Measurements from ENCODE around the gene RFX5.
A peak's percentile ranks its signal among the peaks of the same experiment; 100 is the strongest.

RFX5 gene

DNA sequence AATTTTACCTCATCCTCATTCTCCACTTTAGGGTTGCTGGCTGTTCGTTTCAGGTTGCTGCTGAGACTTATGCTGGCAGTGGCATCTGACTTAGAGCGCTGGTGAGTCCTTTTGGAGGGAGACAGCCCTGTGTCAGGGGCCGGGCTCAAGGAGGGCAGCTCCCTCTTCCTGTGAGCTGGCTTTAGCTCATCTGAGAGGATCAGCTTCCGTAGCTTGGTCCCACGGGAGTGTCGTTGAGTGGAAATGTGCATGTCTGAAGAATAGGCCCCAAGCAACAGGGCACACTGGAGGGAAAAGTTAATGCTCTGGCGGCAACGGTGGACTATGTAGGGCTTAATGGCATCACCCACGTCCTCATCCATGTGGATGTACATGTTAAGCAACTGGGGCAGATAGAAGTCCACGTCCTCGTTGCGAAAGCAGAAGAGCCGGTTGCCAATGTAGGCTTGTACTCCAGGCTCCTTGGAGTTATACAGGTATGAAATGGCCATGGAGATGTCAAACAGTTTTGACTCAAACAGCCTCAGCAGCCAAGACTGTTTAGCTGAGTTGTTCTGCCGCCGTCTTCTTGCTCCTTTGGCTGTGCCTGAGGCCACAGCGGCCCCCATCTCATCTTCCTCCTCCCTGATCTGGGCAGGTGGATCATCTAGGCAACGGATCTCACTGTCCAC lies 31.4 kb downstream of the RFX5 start:
- DNase-seq = no peak

DNA sequence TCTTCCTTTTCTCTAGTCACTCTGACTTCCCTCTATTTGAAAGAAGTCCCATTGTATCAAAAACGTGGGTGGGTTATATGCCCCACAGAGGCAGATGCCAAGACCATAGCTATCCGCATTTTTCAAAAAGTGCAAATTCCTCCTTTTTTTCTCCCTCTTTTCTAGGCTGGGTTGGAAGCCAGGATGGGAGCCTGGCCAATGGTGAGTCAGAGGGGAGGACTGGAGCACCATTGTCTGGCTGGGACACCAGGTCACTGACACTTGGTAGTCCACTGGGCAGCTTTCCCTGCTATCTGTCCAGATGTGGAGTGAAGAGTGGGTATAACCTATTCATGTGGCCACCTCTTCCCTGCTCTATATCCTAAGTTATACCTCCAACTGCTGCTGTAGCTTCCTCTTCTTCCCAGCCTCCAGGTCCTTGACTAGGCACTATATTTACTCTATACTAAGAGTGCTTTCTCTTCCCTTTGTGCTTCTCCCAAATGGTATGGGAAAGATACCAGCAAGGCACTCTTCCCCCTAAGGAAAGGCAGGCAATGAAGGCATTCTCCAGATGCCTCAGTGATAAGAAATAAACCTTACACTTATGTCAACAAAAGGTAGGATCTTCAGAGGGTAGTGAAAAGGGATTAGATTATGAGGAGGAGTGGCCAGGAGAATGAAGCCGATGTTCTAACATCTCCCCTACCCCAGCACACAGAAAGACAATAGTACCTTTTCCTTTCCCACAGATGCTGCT lies 32.7 kb downstream of the RFX5 start:
- no peak for DNase-seq

- no peak for DNase-seq
These were observed 33.6 kb downstream of the RFX5 start for GRCh38 chr1:151313501-151313900.

GRCh38 chr1:151312826-151313225 lies 34.2 kb downstream of the RFX5 start:
- no peak for DNase-seq

DNA sequence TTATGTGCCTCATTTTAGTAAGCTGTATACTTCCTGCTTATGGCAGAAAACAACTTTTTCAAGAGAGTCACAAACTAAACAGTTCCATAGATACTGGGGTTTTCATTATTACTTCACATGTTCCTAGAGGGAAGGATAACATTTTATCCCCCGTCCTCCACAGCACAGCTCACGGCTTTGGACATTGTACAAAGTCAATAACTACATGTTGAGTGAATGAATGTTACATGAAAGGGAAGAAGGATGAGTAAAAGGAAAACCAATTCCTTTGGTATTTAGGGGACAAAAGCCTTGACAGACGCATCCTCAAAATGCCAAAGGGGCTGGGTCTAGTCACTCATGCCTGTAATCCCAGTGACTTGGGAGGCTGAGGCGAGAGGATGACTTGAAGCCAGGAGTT lies 34.6 kb downstream of the RFX5 start:
- no peak for DNase-seq

- peak; percentile 91 for DNase-seq
These were observed 35.3 kb downstream of the RFX5 start for GRCh38 chr1:151311589-151312331.

- no peak for DNase-seq
These were observed 36.0 kb downstream of the RFX5 start for GRCh38 chr1:151311011-151311410.

GRCh38 chr1:151309811-151310323 lies 37.2 kb downstream of the RFX5 start:
- DNase-seq = no peak

DNA sequence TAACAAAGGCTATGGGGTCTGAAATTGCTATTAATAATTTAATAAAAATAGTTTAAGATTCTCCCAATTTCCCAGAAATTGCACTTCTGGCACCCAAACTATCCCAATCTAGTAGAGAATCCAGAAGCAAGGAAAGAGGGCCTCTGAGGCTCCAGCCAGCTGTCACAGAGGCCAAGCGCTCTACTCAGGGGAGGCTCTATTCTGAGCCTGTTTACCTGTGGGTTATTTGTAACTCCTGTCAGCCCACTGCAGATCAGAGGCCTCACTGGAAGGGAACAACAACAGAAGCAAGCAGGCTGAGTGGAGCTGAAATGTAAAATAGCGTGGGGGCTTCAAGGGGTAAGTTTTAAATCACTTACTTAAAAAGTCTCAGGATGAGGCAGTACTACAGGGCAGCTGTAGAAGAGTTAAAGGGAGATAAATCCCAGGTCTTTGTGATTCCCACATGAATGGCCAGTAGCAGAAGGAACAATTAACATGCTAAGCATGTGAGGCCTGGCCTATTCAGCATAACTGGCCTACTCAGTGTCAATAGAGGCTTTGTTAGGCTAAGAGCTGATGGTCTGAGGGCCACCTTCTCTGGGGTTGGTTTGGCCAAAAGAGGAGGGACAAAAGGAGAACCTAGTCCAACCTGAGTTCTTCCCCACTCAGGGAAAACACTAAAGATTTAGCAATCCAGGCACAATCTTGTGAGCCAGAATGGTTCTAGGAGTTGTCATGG lies 52.1 kb downstream of the RFX5 start:
- no peak for DNase-seq

GRCh38 chr1:151293093-151293492 lies 54.0 kb downstream of the RFX5 start:
- no peak for DNase-seq

DNA sequence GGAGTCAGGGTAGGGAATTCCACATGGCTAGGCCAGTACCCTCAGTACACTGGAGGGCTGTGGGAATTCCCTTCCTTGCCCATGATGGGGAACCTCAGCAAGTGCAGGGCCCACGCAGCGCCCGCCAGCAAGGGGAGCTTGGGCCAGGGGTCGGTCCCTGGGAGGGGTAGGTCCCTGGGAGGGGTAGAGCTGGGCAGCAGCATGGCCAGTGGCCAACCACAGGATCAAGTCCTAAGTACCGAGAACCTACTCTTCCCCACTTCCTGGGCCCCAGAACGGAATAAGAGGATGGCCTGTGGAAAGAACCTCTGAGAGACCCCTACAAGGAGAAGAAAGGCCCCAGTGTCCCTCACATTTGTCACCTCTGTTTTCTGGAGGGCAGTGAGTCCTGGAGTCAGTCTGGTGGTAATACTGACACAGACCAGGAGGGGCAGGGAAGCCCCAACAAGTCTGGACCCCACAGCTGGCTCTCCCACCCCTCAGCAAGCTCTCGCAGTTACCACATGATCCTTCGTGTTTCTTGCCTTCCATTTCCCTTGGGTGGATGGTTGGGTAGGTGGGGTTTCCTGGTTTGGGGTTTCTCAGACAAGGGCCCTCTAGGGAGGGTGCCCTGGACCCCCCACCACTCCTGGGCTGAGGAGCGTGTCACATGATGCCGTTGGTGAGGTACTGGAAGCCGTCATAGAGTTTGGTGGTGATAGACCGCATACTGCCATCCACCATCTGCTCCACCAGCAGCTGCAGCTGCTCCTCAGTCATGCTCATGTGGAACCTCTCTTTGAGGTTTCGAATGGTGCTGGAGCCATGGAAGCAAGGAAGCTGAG lies 54.6 kb downstream of the RFX5 start:
- DNase-seq = no peak

GRCh38 chr1:151290709-151291303 lies 56.2 kb downstream of the RFX5 start:
- no peak for DNase-seq

Measured in activated CD4-positive, alpha-beta T cell treated with anti-CD3 and anti-CD28 coated beads for 48 hours (primary cell).